GM19035 (cell line): ENCODE results near the gene PDIA5.
"Not testable (repeated sequence)": the region's sequence is repeated elsewhere in the genome, so short reads cannot be mapped to it uniquely, and the experiment has no call there.

ENCODE experiments used
- ATAC-seq: cut with Tn5 transposase; IDR thresholded peaks from one replicate; pipeline ENCODE4 v1.9.1; 2021; ENCODE audit not compliant: unreplicated experiment

PDIA5 gene

GRCh38 chr3:123112232-123112631 lies 45.4 kb downstream of the PDIA5 start:
- no peak for ATAC-seq

DNA sequence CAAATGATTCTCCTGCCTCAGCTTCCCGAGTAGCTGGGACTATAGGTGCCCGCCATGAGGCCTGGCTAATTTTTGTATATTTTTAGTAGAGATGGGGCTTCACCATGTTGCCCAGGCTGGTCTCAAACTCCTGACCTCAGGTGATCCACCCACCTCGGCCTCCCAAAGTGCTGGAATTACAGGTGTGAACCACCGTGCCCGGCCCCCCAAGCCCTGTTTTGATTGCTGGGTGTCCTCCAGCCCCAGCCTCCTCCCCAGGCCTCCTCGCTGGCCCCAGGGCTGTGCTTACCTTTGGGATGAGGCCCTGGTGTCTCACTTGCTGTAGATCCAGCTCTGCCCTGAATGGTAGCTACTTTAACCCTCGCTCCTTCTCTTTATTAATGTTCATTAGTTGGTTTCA lies 45.8 kb downstream of the PDIA5 start:
- ATAC-seq, result not testable (repeated sequence)

DNA sequence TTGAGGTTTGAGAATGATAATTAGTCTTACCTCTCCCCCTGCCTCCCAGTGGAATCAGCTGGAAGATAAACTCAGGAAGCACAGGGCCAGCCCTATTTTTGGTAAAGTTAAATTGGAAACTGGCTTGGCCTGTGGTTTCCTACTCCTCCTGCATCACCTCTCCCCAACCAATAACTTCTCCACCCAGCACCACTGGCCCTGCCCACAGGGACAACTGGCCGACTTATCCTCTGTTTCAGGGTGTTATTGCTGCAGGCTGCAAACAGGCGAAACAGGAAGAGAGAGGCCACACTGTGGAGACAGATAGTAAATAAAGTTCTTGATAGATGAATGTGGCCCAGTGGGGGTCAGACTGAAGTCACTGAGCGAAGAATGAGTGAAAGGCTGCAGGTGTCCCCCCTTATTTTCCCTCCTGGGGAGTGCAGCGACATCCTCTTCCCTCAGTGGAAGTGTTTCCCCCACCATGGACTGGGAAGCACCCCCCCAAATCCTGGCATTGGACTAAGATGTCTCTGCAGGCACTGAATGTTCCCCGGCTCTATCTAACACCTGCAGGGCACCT lies 47.1 kb downstream of the PDIA5 start:
- ATAC-seq, result no peak

- ATAC-seq, result no peak
These were observed 49.3 kb downstream of the PDIA5 start for GRCh38 chr3:123116116-123116515.

- no peak for ATAC-seq
These were observed 52.6 kb downstream of the PDIA5 start for GRCh38 chr3:123119388-123119787.

DNA sequence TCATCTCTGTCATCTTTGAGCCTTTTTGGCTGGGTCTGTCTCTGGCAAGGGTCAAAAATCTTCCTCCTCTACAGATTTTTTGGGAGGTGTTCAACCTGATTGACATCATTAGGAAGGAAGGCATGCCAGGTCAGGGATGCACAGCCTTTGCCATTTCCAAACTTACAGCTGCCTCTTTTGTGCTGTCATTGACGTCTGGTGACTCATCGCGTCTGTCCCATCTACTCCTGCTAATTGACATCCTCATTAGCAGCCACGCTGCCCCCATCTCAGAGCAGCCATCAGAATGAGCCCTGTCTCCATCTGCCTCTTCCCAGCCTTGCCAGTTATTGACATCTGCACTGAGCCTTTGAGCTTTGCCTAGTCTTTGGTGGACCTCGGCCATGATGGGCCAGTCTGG lies 53.0 kb downstream of the PDIA5 start:
- ATAC-seq, result no peak

DNA sequence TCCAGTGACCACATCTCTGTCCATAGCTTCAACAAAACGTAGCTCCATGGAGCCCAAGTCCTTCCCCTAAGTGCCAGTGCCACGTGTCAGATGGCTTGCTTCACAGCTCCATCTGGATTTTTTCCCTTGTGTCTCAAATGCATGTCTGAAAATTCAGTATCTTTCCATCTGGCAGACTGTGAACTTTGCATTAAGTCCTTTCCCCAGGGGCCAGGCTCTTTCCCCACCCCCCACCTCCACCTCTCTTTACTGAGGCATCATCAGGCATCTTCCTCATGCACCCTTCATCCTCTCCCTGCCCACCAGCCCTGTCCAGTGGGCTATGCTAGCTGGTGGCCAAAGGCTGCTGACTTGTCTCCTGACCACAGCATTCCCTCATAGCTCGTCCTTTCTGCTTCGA lies 53.7 kb downstream of the PDIA5 start:
- no peak for ATAC-seq

DNA sequence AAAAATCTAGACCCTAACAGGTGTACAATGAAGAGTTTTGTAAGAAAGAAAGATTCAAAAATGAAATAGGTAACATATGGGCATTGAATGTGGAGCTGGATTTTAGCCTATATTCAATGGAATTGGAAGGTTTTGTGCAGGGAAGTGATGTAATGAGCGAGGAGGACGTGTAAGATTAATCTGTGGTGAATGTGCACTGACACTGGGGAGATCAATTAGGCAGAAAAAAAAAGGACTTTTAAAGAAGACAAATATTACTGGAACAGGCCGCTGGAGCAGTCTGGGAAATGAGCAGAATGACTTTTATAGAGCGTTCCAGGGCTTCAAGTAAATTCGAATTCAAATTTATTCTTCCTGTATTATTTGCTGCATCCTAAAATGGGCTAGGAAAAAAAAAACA lies 55.2 kb downstream of the PDIA5 start:
- no peak for ATAC-seq

GRCh38 chr3:123122525-123123315 lies 55.9 kb downstream of the PDIA5 start:
- ATAC-seq, result no peak

DNA sequence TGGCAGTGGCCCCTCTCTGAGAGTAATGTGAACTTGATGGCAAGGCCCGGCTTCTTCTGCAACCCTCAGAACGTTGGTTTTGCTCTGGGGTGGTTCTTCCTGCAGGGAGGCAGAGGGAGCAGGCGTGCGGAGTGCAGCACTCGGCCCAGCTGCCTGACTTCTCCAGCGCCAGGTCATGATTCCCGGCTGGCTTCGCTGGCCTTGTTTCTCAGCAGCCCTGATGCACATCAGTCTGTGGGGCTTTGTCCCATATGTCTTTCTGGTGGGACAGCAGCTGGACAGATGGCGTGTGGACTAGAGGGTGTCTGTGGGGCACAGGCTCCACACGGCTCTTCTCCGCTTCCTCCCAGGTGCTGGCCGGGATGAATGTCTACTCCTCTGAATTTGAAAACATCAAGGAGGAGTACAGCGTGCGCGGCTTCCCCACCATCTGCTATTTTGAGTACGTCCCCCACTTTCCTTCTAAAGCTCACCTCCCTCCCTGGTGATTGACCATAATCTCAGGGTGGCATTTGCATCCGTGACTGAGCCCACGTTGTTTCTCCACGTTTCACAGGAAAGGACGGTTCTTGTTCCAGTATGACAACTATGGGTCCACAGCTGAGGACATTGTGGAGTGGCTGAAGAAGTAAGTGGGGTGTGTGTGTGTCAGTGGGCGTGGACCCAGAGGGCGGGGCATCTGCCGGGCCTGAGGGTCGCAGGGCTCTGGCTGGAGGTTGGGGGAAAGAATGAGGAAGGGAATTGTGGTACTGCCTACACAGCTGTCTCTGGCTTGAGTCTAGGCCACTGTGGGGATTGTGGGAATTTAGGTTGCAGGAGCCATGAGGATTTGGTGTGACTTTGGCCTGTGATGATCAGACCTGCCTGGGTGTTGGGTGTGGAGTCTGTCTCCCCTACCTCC lies 57.1 kb downstream of the PDIA5 start:
- no peak for ATAC-seq

DNA sequence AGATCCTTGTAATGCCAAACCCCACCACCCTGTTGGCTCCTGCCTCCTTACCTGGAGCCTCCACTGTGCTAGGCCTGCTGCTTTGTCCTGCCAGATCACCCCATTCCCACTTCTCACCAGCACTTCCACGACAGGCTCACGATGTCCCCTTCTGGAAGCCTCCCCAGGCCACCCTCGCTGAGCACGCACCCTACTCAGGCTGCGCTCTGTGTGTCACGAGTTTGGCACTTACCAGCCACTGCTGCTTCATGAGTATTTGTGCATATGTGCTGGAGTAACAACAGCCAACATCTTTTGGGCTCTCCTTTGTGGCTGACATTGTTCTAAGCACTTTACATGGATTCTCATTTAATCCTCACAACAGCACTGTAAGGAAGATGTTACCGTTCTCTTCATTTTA lies 58.1 kb downstream of the PDIA5 start:
- ATAC-seq, result no peak

DNA sequence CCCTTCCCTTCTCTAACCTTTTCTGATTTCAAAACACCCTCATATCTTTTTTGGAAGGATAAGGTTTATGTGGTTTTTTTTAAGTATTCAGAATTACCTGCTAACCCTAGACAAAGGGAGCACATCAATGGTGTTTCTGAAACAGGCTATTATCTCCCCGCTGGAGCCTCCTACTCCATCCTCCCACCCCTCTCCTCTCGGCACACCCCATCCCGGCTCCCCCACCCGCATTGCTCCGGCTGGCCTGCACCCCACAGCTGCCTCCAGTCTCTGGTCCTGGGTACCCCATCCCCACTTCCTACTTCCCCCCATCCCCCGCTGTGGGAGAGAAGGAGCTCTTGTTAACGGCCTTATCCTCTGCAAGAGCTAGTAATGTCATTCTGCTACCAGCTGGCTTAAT lies 59.2 kb downstream of the PDIA5 start:
- no peak for ATAC-seq

DNA sequence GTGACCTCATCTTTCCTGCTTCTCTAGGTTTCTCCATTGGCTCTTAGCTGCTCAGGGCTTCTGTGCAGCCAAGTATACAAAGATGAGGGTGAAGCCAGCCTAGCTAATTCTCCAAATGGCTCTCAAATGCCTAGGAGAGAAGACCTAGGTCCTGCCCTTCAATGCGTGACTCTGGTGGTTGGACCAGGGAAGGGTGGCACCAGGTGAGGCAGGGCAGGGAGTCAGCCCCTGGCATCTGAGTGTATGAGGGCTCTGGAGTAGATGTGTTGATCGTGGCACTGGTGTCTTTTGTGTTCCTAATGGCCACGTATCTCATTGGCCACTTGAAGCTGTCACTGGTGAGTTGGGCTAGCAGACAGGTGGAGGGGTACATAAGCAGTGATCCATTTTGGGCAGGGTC lies 59.8 kb downstream of the PDIA5 start:
- ATAC-seq, result no peak

DNA sequence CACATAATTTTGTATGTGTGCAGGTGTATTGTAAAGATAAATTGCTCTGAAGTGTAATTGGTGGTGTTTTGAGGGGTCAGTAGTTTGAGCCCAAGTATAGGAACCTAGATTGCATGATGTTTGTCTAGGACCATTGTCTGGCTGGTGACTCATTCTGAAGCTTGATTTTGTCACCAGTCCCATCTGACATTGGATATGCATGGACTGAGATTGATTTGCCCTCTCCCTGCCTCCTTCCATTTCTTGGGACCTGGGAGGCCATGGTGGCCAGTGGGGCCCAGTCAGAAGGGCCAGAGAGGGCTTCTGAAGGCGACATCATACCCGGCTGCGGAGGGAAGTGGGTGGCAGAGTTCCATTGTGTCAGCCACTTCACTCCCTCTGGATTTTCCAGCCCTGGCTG lies 62.3 kb downstream of the PDIA5 start:
- ATAC-seq, result no peak

DNA sequence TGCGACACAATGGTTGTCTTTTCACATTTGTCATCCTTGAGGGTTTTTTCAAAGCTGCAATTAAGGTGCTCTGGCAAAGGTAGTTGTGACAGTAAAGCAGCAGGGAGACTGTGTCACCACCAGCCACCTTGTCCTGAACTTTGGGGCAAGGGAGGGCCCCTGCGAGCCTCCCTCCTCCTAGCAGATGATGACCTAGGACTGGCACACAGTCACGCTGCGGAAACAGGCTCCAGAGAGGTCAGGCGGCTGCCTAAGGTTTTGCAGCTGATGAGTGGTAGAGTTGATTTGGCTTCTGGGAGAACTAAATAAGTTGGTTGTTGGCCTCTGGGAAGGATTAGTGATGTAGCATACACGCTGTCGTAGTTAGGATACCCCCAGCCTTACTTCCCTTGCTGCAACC lies 62.7 kb downstream of the PDIA5 start:
- no peak for ATAC-seq

DNA sequence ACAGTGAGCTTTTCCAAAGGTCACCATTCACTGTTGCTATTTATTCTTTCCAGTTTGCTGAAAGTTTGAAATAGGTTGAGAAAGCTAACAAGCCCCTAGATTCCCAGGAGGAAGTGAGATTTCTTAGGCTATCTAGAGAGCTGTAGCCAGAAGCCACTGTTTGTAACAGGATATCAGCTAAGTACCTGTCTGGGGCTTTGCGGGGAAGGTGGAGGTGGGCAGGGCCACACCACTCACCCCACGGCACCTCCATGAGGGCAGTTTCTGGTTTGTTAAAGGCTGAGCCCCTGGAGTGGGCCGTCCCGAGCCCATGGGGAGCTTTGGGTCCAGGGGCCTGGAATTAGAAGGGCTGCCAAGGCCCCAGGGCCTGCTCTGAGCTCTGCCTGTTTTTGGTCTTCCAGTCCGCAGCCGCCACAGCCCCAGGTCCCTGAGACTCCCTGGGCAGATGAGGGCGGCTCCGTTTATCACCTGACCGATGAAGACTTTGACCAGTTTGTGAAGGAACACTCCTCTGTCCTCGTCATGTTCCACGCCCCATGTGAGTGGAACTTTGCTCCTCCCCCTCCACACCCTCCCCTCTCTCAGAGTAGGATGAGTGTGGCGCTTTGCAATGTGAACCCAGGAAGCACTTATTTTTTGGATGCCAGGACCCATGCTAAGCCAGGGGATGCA lies 63.4 kb downstream of the PDIA5 start:
- ATAC-seq, result no peak

DNA sequence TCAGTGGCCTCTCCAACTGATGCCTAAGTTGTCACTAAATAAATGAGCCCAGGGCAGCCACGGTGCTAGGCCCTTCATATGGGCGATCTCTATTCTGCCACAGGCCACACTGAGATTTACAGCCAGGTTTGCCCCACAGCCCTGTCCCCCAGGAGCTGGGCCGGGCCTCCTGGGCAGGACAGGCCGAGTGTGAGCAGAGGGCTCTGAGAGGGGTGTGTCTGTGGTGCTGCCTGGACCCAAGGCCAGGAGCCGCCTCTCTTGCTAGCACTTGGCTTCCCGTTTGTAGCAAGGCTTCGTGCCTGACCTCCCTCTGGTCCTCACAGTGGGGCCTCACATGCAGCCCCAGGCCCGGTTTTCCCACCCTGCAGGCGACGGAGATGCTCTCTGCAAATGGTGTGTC lies 67.8 kb downstream of the PDIA5 start:
- no peak for ATAC-seq

DNA sequence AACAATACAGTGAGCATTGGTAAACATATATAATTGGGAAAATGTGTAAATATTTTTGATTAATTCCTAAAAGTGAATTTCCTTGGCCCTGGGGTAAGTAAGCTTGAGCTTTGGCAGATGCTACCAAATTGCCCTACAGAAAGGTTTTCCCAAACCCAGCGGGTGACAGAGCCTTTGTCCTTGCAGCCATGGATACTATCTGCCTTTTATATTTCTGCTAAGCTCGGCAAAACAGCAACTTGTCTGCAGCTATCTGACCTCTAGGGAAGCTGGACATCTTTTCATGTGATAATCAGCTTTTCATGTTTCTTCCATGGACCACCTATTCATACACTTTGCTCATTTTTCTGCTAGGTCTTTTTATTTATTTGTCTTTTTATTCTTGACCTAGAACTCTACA lies 70.2 kb downstream of the PDIA5 start:
- no peak for ATAC-seq

- no peak for ATAC-seq
These were observed 72.1 kb downstream of the PDIA5 start for GRCh38 chr3:123138839-123139444.

GRCh38 chr3:123139522-123139921 lies 72.7 kb downstream of the PDIA5 start:
- no peak for ATAC-seq

DNA sequence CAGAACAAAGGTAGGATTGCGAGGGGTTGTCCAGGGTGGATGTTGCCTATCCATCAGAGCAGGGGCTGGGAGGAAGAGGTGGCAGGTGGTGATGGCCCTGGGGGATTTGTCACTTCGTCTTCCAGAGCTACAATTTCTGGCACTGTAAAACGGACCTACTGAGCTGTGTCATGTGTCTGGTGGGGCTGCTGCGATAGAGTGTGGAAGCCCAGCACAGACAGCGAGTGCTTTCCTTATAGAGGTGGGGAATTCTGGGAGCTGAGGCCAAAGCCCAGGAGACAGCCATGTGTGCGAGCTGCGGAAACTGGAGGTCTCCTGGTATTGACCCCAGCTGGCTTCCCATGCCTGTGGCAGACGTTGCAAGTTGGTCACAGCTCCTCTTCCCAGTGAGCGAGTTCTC lies 73.7 kb downstream of the PDIA5 start:
- ATAC-seq, result no peak
